Measurements from ENCODE around the gene ADCY2. TPM values are rescaled to one million over a fixed set of nuclear protein-coding genes. Genes with fewer than 3 reads are reported as not detected.

Gene ADCY2
- total and polyA plus RNA-seq, 9 of the 15 experiments (the other 6 are each of a cell fraction or from before 2014, with no cell fraction given), result 0.01 to 0.15 (median 0.03) TPM; not detected in 5

DNA sequence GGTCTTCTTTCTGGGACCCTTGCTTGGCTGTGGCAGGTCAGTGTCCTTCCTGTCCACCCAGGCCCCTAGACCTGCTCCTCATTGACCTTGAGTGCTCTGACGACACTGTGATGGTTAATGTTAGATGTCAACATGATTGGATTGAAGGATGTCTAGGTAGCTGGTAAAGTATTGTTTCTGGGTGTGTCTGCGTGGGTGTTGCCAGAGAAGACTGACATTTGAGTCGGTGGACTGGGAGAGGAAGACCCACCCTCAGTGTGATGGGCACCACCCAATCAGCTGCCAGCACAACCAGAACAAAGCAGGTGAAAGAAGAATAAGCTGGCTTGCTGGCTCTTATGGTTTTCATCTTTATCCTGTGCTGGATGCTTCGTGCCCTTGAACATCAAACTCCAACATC is 380.5 kb downstream of the ADCY2 start:
- intact Hi-C loops (cut with micrococcal nuclease), result no loop called here
- 0% methylated on average over 4 of the region's 4 CpGs for WGBS (ENCODE audit: insufficient coverage, low coverage, missing lambda C conversion rate)
- ChIA-PET CTCF (ENCODE audit: low intra/inter-chr PET ratio) (no interaction called here), POLR2A (no interaction called here)
- FAIRE-seq (no peak), ATAC-seq (no peak), DNase-seq (ENCODE audit: extremely low read depth in 1 of 4, low spot score in 3 of 4) (no peak)
- no peaks in the 10 kb centered on the region for H4K20me1 ChIP-seq (replicated peaks; ENCODE audit: control insufficient read depth, insufficient read depth, low read length)
- H3K4me1 ChIP-seq (replicated peaks in 1 of 2; ENCODE audit: control insufficient read depth in 2 of 2, insufficient read depth in 2 of 2, low read length in 2 of 2), result no peaks in the 10 kb centered on the region
- no peaks in the 10 kb centered on the region for H3K36me3 ChIP-seq (ENCODE audit: control insufficient read depth, insufficient read depth, low read length)
- no peak overlapping the region for H3K4me3 ChIP-seq
- H3K4me2 ChIP-seq (ENCODE audit: insufficient read depth, low read length), result no peak overlapping the region
- H3K9me3 ChIP-seq (replicated peaks; ENCODE audit: control insufficient read depth, insufficient read depth, low read depth, low read length), result no peaks in the 10 kb centered on the region
- H3K9ac ChIP-seq (ENCODE audit: insufficient read depth in 1 of 2, low read depth in 2 of 2, low read length in 2 of 2), result no peak overlapping the region
- in situ Hi-C loops (cut with MboI), result no loop called here
- no peak overlapping the region for H2AFZ ChIP-seq (ENCODE audit: low read depth, low read length)
- no TSS peak for BruUV-seq (replicated peaks)
- H3K27me3 ChIP-seq (ENCODE audit: control insufficient read depth in 2 of 2, insufficient read depth in 2 of 2, low read length in 2 of 2), result peaks cover 6 to 8% of the 10 kb centered on the region in 2 experiments; a peak in 3 of 5 replicates
- TF ChIP-seq TARDBP (IDR thresholded peaks at IDR 0.05), result no peak
- TF ChIP-seq CREB5 (CRISPR knock-in tag; IDR thresholded peaks at IDR 0.05), result no peak
- TF ChIP-seq DNMT1 (IDR thresholded peaks at IDR 0.05), result no peak
- TF ChIP-seq, protein P1, sequence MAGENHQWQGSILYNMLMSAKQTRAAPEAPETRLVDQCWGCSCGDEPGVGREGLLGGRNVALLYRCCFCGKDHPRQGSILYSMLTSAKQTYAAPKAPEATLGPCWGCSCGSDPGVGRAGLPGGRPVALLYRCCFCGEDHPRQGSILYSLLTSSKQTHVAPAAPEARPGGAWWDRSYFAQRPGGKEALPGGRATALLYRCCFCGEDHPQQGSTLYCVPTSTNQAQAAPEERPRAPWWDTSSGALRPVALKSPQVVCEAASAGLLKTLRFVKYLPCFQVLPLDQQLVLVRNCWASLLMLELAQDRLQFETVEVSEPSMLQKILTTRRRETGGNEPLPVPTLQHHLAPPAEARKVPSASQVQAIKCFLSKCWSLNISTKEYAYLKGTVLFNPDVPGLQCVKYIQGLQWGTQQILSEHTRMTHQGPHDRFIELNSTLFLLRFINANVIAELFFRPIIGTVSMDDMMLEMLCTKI (IDR thresholded peaks at IDR 0.05; ENCODE audit: partially characterized antibody), result no peak
- TF ChIP-seq HEY1 (CRISPR knock-in tag; IDR thresholded peaks at IDR 0.05; ENCODE audit: borderline replicate concordance), result no peak
- no peak for TF ChIP-seq PHB2 (IDR thresholded peaks at IDR 0.05; ENCODE audit: low read depth)
- TF ChIP-seq ZFP91 (CRISPR knock-in tag; IDR thresholded peaks at IDR 0.05), result no peak
- TF ChIP-seq, protein P2, sequence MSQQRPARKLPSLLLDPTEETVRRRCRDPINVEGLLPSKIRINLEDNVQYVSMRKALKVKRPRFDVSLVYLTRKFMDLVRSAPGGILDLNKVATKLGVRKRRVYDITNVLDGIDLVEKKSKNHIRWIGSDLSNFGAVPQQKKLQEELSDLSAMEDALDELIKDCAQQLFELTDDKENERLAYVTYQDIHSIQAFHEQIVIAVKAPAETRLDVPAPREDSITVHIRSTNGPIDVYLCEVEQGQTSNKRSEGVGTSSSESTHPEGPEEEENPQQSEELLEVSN (IDR thresholded peaks at IDR 0.05; ENCODE audit: borderline replicate concordance in 1 of 2, extremely low read depth in 1 of 2, insufficient read depth in 1 of 2, insufficient read length in 1 of 2, low read depth in 1 of 2, low read length in 1 of 2, poor library complexity in 1 of 2, severe bottlenecking in 1 of 2), result no peak
- no peak for TF ChIP-seq ZNF263 (CRISPR knock-in tag; IDR thresholded peaks at IDR 0.05; ENCODE audit: borderline replicate concordance)
- TF ChIP-seq ZNF707 (CRISPR knock-in tag; conservative IDR thresholded peaks at IDR 0.05), result no peak
- no peak for TF ChIP-seq ZFX (CRISPR knock-in tag; IDR thresholded peaks at IDR 0.05)
- H3K9me1 ChIP-seq (ENCODE audit: control insufficient read depth, insufficient read depth, low read length), result no peaks in the 10 kb centered on the region
- H3K27ac ChIP-seq (ENCODE audit: extremely low read depth, low read depth, low read length), result no peak overlapping the region
- H3K79me2 ChIP-seq (ENCODE audit: control insufficient read depth, insufficient read depth, low read length), result no peaks in the 10 kb centered on the region

All from K562 (cell line).